T-helper 2 cell treated with Interferon-gamma antibody and Interleukin-4, amounts not matched to agents 5 μg/mL and 100 μg/mL, for 36 hours (primary cell): ENCODE measurements around the gene ZC3H4.
"Not testable (repeated sequence)": the region's sequence is repeated elsewhere in the genome, so short reads cannot be mapped to it uniquely, and the experiment has no call there.

Experiments used
- DNase-seq: peaks from one replicate; pipeline ENCODE4 v3.0.0; 2021; ENCODE audit warnings: low spot score
- H3K27ac Mint-ChIP-seq: one replicate; pipeline ENCODE4 v1.8.0; 2021; ENCODE audit warnings: mild to moderate bottlenecking, mixed read lengths
- H3K27me3 Mint-ChIP-seq: one replicate; pipeline ENCODE4 v1.8.0; 2021; ENCODE audit warnings: low read depth, mixed read lengths
- H3K36me3 Mint-ChIP-seq: one replicate; pipeline ENCODE4 v1.8.0; 2021; ENCODE audit warnings: low read depth, mixed read lengths
- H3K4me1 Mint-ChIP-seq: one replicate; pipeline ENCODE4 v1.8.0; 2021; ENCODE audit warnings: low read depth, mixed read lengths
- H3K4me3 Mint-ChIP-seq: one replicate; pipeline ENCODE4 v1.8.0; 2022; ENCODE audit warnings: mild to moderate bottlenecking, moderate library complexity, mixed read lengths
- H3K9me3 Mint-ChIP-seq: one replicate; pipeline ENCODE4 v1.8.0; 2021; ENCODE audit warnings: mixed read lengths

The ZC3H4 gene

DNA sequence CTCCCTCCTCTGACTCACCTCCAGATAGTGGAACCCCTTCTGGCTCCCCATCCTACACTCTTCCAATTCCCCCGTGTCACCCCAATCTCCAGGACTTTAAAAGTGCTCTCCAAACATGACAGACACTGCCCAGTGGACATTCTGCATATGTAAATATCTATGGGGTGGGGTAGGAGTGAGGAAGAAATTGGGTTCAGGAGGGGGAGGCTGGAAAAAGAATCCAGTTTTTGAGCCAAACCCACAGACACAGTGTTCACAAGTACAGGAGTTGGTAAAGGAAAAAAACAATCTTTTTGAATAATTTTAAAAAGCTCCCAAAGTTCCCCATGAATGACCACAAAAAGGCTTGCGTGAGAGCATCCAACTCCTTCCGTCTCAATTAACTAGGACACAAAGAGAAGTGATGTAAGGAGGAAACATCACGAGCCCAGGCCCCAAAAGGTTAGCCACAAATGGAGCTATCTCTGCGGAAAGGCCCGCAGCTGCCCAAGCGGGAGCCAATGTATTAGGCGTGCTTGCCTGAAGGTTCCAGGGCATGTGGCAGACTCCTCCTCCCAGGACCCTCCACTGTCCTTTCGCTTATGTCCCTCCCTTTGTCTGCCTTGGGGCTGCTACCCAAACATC is 18.0 kb downstream of the ZC3H4 start:
- H3K4me1 Mint-ChIP-seq = peaks cover 61% of the 10 kb centered on the region
- no peak for DNase-seq
- no peaks in the 10 kb centered on the region for H3K9me3 Mint-ChIP-seq
- peak overlapping the region; percentile 95 for H3K27ac Mint-ChIP-seq
- peak overlapping the region; percentile 91 for H3K4me3 Mint-ChIP-seq
- peaks cover 44% of the 10 kb centered on the region for H3K36me3 Mint-ChIP-seq
- H3K27me3 Mint-ChIP-seq = no peaks in the 10 kb centered on the region

DNA sequence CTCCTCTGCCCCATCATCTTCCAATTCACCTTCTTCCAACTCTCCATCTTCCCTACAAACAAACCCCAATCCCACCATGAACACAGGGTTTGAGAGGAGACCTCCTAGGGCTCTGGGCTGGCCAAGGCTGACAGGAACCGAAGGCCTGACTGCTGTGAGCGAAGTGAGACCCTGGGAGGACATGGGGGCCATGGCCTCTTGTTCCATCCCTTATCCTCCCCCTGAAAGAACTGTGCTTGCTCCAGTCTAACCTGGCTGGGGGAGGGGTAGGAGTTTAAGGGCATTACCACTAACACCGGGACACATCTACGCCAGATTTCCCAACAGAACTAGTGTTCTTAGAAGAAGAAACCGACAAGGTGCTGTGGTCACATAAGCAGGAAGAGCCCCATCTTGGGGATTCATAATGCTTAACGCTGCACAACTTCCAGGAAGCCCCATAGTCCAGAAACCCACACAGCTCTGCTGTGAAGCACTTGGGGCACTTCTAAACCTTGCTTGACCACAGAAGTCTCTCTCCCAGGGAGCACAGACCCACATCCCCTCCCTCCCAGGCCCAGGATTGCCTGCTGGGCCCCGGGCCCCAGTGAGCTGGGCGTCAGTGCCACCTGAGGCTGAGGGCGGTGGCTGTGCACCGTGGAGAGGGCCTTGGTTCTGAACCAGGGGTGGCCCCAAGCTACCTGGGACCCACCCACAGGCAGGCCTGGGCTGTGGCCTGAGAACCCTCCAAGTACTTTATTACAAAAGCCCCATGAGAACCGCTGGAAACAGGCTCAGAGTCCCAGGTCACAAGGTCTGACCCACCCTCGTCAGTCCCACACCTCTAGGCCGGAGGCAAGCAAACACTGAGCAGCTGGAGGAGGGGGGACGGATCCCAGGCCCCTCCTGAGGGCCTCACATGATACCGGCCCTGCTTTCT is 18.8 kb downstream of the ZC3H4 start:
- peak; percentile 74 for DNase-seq
- Mint-ChIP-seq H3K36me3 (peaks cover 47% of the 10 kb centered on the region), H3K27me3 (no peaks in the 10 kb centered on the region), H3K9me3 (no peaks in the 10 kb centered on the region), H3K4me1 (peaks cover 60% of the 10 kb centered on the region), H3K4me3 (peak overlapping the region; percentile 91), H3K27ac (peak overlapping the region; percentile 95)

DNA sequence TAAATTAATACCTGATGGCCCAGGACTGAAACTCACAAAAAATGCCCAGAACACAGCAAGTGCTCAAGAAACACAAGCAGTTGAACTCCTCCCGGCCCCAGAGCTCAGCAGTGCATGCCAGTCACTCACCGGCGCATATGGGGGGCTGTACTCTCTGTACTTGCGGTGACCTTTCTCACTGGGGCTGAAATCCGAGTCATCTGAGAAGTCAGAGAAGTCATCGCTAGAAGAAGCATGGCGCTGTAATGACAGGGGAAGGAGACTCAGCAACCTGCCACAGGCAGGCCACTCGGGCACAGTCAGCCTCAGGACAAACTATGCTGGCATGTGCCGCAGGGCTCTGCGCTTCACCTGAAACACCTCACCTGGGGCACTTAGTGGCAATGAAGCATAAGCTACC is 19.7 kb downstream of the ZC3H4 start:
- H3K27me3 Mint-ChIP-seq = no peaks in the 10 kb centered on the region
- H3K4me3 Mint-ChIP-seq = peak overlapping the region; percentile 91
- H3K36me3 Mint-ChIP-seq = peaks cover 54% of the 10 kb centered on the region
- H3K9me3 Mint-ChIP-seq = no peaks in the 10 kb centered on the region
- H3K27ac Mint-ChIP-seq = peak overlapping the region; percentile 95
- peak; percentile 50 for DNase-seq
- H3K4me1 Mint-ChIP-seq = peaks cover 57% of the 10 kb centered on the region

DNA sequence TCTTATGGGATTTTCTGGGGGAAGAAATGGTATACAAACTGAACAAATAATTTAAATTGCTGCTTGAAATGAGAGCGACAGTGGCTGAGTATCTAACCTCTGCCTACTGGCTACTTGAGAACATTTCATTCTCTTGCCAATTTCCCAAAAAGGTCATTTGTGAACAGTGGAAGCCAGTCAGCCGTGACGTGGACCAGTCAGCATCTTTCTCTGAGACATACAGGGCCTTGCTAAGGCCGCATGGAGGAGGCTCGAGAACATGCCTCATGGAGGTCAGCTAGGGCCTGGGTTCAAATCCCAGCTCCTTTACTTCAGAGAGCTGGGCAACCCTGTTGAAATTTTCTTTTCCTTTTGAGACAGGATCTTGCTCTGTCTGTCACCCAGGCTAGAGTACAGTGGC is 20.3 kb downstream of the ZC3H4 start:
- Mint-ChIP-seq H3K4me3 (peak overlapping the region; percentile 91), H3K27ac (peak overlapping the region; percentile 95), H3K27me3 (no peaks in the 10 kb centered on the region), H3K4me1 (peaks cover 53% of the 10 kb centered on the region), H3K9me3 (no peaks in the 10 kb centered on the region), H3K36me3 (peaks cover 58% of the 10 kb centered on the region)
- no peak for DNase-seq

DNA sequence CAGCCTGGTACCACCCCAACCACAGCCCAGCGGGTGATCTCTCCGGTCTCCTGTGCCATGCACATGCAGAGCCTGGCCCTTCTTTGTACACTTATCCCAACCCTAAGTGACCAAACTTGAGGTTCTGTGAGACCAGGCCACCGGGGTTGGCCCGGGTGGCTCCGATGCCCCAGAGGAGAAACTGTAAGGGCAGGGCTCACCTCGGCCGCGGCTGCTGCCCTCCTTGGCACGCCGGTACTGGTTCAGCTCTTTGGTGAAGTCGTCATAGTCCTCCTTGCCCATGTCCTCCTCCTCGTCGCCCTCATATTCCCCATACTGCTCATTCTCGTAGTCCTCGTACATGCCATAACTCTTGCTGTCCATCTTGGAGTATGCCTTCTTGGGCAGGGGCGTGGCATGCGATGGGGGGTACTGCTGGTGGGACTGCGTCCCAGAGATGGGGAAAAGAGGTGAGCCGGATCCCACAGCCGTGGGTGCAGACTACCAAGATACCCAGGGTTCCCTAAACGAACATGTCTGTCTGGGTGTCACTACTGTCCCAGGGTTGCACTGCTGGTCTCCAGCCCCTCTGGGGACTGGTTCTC is 23.7 kb downstream of the ZC3H4 start:
- Mint-ChIP-seq H3K27me3 (no peaks in the 10 kb centered on the region), H3K4me1 (peaks cover 31% of the 10 kb centered on the region), H3K4me3 (no peak overlapping the region), H3K9me3 (no peaks in the 10 kb centered on the region), H3K27ac (peak overlapping the region; percentile 10), H3K36me3 (peaks cover 77% of the 10 kb centered on the region)
- no peak for DNase-seq

DNA sequence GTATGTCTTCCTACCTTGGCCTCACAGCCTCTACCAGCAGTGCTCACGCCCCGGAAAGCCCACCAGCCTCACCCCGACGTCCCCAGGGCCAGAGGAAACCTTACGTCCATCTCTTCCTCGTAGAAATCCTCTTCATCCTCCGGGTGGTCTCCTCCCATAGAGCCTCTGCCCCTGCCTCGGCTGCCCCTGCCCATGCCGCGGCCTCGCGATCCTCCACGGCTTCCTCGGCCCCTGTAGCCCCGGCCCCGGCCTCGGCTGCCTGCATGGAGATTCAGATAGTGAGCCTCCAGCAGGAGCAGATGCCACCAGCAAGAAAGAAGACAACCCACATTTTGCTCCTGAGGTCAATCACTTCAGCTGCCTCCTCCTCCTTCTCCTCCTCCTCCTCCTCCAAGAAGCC is 27.3 kb downstream of the ZC3H4 start:
- H3K36me3 Mint-ChIP-seq = peaks cover 74% of the 10 kb centered on the region
- no peak for DNase-seq
- no peaks in the 10 kb centered on the region for H3K27me3 Mint-ChIP-seq
- H3K9me3 Mint-ChIP-seq = no peaks in the 10 kb centered on the region
- H3K4me1 Mint-ChIP-seq = peaks cover 8% of the 10 kb centered on the region
- no peak overlapping the region for H3K27ac Mint-ChIP-seq
- no peak overlapping the region for H3K4me3 Mint-ChIP-seq

DNA sequence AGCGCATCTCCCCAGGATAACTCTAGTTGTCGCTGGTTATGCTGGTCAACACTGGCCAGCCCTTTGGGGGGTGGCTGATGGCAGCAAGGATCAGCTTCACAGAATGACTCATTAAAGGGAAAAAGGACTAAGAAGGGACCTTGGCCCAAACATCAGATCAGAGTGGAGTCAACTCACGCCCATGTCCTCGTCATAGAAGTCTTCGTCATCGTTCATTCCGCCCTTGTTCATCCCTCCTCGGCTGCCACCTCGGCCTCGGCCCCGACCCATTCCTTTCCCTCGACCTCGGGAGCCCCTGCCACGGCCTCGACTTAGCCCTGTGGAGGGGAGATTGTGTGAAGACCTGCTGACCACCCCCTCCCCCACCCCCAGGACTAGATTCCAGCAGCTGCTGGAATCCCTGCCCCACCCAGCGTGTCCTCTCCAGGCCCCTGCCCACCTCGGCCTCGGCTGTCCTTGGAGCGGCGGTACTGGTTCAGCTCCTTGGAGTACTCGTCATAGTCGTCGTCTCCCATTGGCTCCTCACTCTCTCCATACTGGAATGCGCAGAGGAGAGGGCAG is 28.6 kb downstream of the ZC3H4 start:
- H3K4me1 Mint-ChIP-seq = peaks cover 5% of the 10 kb centered on the region
- no peak overlapping the region for H3K27ac Mint-ChIP-seq
- peaks cover 69% of the 10 kb centered on the region for H3K36me3 Mint-ChIP-seq
- no peak for DNase-seq
- H3K27me3 Mint-ChIP-seq = no peaks in the 10 kb centered on the region
- H3K4me3 Mint-ChIP-seq = no peak overlapping the region
- no peaks in the 10 kb centered on the region for H3K9me3 Mint-ChIP-seq

DNA sequence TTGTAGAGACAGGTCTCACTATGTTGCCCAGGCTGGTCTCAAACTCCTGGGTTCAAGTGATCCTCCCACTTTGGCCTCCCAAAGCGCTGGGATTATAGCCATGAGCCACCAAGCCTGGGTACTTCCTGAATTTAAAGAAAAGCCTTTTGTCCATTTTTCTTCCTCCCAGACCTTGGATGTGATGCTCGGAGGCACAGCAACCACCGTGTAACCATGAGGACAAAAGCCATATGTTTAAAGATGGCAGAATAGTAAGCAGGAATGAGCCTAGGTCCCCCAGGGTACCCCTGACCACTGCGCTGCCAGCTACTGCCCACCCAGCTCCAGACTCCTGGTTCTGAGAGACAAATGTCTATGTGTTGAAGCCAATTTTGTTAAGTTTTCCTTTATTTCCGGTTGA is 31.1 kb downstream of the ZC3H4 start:
- Mint-ChIP-seq H3K27ac (no peak overlapping the region), H3K36me3 (peaks cover 60% of the 10 kb centered on the region), H3K27me3 (no peaks in the 10 kb centered on the region), H3K4me3 (no peak overlapping the region), H3K9me3 (no peaks in the 10 kb centered on the region), H3K4me1 (peaks cover 5% of the 10 kb centered on the region)
- no peak for DNase-seq

DNA sequence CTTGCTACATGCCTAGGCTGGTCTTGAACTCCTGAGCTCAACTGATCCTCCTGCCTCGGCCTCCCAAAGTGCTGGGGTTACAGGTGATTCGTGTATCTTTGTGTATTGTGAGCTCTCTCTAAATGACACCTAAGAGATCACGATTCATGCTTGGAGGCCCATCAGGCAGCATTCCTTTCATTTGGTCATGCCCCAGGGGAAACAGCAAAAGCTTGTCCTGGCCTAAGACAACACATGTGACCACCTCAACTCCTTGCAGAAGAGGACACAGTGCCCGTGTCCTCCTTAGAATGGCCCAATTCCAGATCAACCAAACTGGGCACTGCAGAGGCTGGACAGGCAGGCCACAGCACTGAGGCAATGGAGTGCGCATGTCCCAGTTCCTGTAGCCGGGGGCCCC is 32.5 kb downstream of the ZC3H4 start:
- no peak overlapping the region for H3K27ac Mint-ChIP-seq

DNA sequence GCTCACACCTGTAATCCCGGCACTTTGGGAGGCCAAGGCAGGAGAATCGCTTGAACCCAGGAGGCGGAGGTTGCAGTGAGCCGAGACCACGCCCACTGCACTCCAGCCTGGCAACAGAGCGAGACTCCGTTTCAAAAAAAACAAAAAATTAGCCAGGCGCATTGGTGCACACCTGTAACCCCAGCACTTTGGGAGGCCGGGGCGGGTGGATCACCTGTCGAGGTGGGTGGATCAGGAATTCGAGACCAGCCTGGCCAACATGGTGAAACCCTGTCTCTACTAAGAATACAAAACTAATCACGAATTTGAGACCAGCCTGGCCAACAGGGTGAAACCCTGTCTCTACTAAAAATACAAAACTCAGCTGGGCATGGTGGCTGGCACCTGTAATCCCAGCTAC is 35.2 kb downstream of the ZC3H4 start:
- H3K9me3 Mint-ChIP-seq = not testable (repeated sequence)

More for the DNA sequence above, 32.5 kb downstream of the ZC3H4 start:
- no peak for DNase-seq
- peaks cover 55% of the 10 kb centered on the region for H3K36me3 Mint-ChIP-seq
- H3K4me1 Mint-ChIP-seq = peaks cover 2% of the 10 kb centered on the region
- H3K4me3 Mint-ChIP-seq = no peak overlapping the region
- H3K9me3 Mint-ChIP-seq = no peaks in the 10 kb centered on the region
- H3K27me3 Mint-ChIP-seq = no peaks in the 10 kb centered on the region

DNA sequence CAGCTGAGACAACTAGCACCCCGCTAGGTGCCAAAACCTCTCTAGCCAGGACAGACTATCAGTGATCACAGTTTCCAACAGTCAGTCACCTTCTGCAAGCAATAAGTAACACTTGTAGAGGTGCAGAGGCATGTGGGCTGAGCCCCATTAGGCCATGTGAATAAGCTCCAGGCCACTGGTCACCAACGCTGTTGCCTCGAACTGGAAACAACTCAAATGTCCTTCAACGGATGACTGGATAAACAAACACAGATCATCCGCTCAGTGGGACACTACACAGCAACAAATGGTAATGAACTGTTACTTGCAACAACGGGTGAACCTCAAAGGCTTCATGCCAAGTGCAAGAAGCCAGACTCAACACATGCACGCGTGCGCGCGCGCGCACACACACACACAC is 37.6 kb downstream of the ZC3H4 start:
- no peaks in the 10 kb centered on the region for H3K9me3 Mint-ChIP-seq
- H3K4me1 Mint-ChIP-seq = peaks cover 5% of the 10 kb centered on the region
- no peak for DNase-seq
- no peak overlapping the region for H3K27ac Mint-ChIP-seq
- H3K4me3 Mint-ChIP-seq = no peak overlapping the region
- no peaks in the 10 kb centered on the region for H3K27me3 Mint-ChIP-seq
- H3K36me3 Mint-ChIP-seq = peaks cover 47% of the 10 kb centered on the region

More for the DNA sequence above, 35.2 kb downstream of the ZC3H4 start:
- not testable (repeated sequence) for H3K4me1 Mint-ChIP-seq, DNase-seq, H3K27me3 Mint-ChIP-seq, H3K4me3 Mint-ChIP-seq, H3K27ac Mint-ChIP-seq
- H3K36me3 Mint-ChIP-seq = peaks cover 50% of the 10 kb centered on the region

DNA sequence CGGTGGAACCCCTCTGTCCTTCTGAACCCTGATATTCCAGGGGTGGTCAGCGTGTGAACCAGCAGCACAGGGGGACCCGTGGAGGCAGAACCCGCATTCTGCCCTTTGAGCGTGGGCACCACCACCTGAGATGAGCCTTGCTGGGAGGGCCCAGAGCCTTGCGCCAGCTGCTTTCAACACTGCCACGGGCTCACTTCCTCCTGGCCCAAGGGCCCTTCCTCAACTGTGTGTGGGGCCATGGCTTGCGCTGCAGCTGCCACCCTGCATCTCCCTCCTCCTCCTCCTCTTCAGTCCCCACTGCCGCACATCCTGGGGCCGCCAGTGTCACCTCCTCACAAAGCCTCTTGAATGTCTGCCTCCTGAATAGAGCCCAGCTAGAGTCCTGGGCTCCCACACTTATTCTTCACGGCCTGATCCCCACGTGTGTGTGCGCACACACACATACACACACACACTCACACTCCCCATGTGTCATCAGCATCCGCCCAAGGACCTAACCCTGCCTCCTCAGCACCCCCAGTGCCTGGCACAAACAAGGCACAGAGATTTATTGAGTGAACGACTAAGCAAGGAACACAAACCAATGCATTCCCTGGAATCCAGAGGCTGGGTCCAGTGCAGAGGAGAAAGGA is 38.3 kb downstream of the ZC3H4 start:
- Mint-ChIP-seq H3K36me3 (peaks cover 50% of the 10 kb centered on the region), H3K9me3 (no peaks in the 10 kb centered on the region), H3K4me3 (no peak overlapping the region), H3K27me3 (no peaks in the 10 kb centered on the region), H3K4me1 (peaks cover 5% of the 10 kb centered on the region), H3K27ac (no peak overlapping the region)
- no peak for DNase-seq

DNA sequence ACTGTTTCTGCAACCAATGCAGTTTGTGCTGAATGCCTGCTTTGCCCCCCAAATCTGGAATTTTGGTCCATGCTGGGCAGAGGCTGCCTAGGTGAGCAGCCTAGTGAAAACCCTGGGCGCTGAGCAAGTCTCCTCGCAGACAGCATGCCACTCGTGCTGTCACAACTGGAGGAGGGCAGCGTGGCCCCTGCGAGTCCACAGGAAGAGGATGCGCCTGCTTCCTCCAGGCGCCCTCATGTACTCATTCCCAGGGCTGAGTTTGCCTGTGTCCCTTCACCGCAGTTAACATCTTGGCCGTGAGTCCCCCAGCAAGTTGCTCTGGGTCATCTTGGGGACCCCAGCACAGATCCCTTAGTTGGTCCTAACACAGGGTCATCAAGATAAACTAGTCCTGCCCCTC is 39.0 kb downstream of the ZC3H4 start:
- Mint-ChIP-seq H3K9me3 (no peaks in the 10 kb centered on the region), H3K4me1 (peaks cover 3% of the 10 kb centered on the region), H3K36me3 (peaks cover 52% of the 10 kb centered on the region), H3K27me3 (no peaks in the 10 kb centered on the region), H3K27ac (no peak overlapping the region), H3K4me3 (no peak overlapping the region)
- DNase-seq = no peak
